ENCODE data around the gene ERN1.

The ERN1 gene

GRCh38 chr17:64109400-64109799 is 20.5 kb downstream of the ERN1 start:
- DNase-seq (ENCODE audit: low read depth), result no peak

GRCh38 chr17:64107500-64108236 is 22.3 kb downstream of the ERN1 start:
- DNase-seq (ENCODE audit: low read depth), result no peak

- DNase-seq (ENCODE audit: low read depth), result no peak
Measured at GRCh38 chr17:64106918-64107317, 23.0 kb downstream of the ERN1 start.

GRCh38 chr17:64103391-64104364 is 26.3 kb downstream of the ERN1 start:
- DNase-seq (ENCODE audit: low read depth), result no peak

GRCh38 chr17:64102627-64103390 is 27.1 kb downstream of the ERN1 start:
- DNase-seq (ENCODE audit: low read depth), result no peak

DNA sequence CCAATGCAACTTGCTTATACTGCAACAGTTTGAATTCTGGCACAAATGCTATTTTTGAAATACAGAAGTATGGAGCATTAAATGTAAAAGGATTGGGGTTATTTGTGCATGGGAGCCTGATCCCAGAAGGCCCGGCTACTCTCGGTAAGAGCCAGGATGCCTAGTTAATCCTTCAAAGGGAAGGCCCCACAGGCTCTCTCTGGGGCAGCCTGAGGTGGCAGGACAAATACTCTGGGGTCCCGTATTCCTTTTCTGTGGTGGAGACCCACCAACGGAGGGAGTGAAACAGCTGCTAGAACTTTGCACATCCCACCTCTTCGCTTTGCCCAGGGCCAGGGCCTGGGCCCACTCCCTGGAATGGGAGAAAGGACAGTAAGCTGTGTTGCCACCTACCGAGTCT is 30.4 kb downstream of the ERN1 start:
- DNase-seq (ENCODE audit: low read depth), result no peak

DNA sequence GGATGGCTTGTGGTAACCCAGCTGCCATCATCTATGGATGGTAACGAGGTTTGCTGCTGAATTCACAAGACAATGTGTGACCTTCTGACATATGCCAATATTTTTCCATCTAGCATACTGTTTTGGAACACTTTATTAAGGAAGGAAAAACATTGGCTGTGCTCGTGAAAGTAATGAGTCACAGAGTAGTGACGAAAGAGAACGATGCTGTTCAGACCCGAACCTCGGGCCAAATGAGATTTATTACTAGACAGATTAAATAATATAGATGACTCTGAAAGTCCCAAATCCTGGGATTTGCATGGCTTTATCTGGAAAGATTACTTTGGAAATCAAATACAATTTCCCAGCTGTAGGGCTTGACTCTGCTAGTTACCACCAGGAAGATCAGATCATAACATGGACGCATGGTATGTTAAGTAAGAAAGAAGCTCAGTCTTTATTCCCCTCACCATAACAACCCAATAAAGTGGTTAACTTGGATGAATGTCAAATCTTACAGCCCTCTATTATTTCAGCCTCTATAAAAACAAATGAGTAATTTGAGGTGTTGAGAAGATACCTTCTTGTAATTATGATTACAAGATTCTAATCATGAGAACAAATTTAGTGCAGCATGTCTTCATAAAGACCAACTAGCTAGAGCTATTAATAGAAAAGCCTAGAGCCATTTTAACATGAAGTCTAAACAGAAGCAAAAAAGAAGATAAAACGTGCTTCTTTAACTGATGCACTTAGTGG is 32.6 kb downstream of the ERN1 start:
- DNase-seq (ENCODE audit: low read depth), result no peak

DNA sequence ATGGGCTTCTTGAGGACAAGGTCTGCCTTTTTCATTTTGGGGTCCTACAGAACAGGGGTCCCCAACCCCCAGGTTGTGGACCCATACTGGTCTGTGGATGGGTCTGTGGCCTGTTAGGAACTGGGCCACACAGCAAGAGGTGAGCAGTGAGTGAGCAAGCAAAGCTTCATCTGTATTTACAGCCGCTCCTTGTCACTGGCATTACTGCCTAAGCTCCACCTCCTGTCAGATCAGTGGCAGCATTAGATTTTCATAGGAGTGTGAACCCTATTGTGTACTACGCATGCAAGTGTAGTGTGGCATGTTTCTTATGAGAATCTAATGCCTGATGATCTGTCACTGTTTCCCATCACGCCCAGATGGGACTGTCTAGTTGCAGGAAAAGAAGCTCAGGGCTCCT is 33.9 kb downstream of the ERN1 start:
- no peak for DNase-seq (ENCODE audit: low read depth)

DNA sequence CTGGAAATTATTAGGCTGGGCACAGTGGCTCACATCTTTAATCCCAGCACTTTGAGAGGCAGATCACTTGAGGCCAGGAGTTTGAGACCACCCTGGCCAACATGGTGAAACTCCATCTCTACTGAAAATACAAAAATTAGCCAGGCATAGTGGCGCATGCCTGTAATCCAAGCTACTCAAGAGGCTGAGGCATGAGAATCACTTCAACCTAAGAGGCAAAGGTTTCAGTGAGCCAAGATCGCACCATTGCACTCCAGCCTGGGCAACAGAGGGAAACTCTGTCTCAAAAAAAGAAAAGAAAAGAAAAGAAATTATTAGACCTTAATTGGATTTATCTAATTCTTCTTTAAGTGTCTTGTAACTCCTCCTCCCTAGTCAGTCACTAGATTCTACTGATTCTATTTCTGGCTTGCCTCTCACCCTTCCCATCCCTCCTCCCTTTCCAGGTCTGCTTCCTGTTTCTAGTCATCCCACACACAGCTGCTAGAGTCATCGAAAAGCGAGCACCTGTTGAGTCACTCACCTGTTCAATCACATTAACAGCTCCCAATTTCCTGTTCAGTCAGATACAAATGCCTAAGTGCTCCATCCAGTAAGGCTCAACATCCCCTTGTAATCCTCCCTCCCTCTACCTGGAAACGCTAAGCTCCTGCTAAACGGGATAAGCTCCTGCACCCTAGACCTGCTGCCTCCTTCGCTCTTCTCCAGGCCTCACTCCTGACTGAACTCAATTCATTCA is 34.6 kb downstream of the ERN1 start:
- DNase-seq (ENCODE audit: low read depth), result no peak

GRCh38 chr17:64094412-64094811 is 35.5 kb downstream of the ERN1 start:
- no peak for DNase-seq (ENCODE audit: low read depth)

DNA sequence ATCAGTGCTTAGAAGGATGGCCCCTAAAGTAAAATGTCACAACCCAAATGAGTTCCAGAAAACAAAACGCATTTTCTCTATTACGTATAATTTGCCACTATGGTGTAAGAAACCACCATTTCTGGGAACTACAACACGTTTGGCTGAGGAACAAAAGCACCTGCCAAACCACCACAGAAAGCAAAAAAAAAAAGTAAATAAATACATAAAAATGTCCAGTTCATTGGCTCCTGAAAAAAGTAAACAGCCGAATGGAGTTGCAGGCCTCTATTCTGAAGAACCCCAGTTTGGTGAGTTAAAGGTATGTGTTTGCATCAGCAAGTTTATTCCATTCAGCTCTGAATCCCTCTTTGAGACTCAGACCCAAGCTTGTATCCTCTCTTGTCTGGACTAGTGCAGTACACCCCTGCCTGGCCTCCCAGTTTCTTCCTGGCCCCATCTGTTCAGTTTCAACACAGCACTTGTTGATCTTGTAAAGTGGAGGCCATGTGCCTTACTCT is 36.9 kb downstream of the ERN1 start:
- no peak for DNase-seq (ENCODE audit: low read depth)

DNA sequence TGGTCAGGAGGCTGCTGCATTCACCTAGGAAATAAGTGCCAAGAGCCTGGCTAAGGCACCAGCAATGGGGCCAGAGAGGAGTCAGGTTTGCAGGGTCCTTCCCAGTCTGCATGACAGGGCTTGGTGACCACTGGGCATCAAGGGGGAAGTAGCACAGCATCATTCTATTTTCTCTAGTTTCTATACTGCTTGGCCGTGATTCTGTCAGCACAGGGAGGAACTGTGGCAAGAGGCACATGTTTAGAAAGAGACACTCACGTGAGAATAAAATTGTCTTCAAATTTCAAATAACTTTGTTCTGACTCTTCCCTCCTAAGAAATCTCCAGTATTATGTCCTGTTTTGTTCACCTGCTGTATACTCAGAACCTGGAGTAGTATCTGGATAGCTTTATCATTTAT is 37.8 kb downstream of the ERN1 start:
- DNase-seq (ENCODE audit: low read depth), result no peak

DNA sequence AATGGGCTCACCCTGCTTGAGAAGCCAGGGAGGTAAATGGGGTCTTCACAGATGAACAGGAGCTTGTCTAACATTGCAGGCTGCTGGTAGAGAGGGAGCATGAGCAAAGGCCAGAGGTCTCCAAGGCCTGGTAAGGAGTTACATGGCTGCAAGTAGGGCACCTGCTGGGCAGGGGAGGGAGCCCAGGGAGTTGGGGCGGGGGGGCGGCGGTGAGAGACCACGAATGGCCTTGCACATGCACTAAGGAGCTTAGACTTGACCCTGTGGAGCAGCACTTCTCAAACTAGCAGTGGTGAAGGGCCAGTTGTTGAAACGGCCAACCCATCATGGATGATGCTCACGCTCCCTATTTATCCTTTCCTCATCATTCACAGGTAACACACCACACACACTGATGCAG is 38.4 kb downstream of the ERN1 start:
- no peak for DNase-seq (ENCODE audit: low read depth)

DNA sequence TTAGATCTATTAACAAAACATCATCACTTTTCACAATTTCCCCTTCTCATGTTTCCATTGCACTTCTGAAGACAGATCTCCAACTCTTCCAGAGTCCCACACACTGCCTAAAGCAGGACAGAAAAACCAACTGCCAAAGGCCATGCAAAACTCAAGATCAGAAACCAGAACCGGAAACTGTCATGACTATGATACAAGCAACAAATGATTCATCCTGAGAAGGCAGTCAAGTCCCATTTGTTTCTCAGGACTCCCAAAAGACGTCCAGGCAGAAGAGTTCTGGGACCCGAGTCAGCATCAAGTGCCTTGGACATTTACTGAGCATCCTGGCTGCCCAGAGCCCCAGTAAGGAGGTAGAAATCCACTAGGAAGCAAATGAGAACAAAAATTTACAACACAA is 38.8 kb downstream of the ERN1 start:
- DNase-seq (ENCODE audit: low read depth), result no peak

- DNase-seq (ENCODE audit: low read depth), result no peak
Measured at GRCh38 chr17:64090144-64090543, 39.8 kb downstream of the ERN1 start.

- no peak for DNase-seq (ENCODE audit: low read depth)
Measured at GRCh38 chr17:64087252-64088005, 42.5 kb downstream of the ERN1 start.

DNA sequence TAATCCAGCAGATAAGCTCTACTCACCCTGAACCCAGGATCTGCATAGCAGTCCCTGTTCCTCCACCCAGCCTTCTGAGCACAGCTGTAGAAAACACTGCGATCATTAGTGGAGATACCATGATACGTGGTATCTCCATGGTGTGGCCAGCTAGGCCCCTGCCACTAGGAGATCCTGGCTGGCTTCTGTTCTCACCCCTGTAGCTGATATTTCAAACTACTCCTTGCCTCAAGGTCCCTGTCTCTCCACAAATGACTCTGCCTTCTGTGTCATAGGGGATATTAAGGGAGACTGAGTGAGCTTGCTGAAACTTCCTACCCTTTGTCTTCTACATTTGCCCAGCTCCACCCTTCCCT is 44.3 kb downstream of the ERN1 start:
- DNase-seq (ENCODE audit: low read depth), result no peak

GRCh38 chr17:64084940-64085649 is 44.8 kb downstream of the ERN1 start:
- DNase-seq (ENCODE audit: low read depth), result no peak

- DNase-seq (ENCODE audit: low read depth), result no peak
Measured at GRCh38 chr17:64084086-64084939, 45.6 kb downstream of the ERN1 start.

All from stimulated activated CD8-positive, alpha-beta memory T cell treated with anti-CD3 and anti-CD28 coated beads, Interleukin-15, amount 100 ng/mL, for 1 hour (primary cell).